HG03432 (cell line): ENCODE measurements around the gene SKAP1.
A peak's percentile ranks its signal among the peaks of the same experiment; 100 is the strongest.

Experiments
- ATAC-seq: cut with Tn5 transposase; IDR thresholded peaks from one replicate; pipeline ENCODE4 v1.9.1; 2021; ENCODE audit warnings: mild to moderate bottlenecking, moderate library complexity; ENCODE audit not compliant: unreplicated experiment

SKAP1 gene

DNA sequence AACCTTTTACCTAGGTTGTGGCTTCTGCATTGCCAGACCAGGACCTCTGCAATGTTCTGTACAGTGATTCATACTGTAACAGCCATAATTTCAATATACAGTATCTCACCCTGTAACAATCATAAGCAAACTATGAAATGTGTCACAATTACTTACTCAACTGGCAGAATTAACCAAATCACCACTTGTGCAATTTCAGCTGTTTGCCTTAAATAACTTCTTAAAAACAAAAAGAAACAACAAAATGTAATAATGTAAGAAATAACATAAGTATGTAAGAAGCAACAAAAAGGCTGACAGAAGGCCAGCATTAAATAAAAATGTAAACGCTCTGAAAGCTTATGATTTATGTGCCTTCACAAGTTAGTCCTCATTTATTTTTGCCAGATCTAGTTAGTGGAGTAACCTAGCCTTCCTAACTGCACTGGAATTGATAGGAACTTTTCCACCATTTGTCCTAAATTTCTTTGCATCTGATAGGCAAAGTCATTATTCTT is 96.9 kb downstream of the SKAP1 start:
- no peak for ATAC-seq

DNA sequence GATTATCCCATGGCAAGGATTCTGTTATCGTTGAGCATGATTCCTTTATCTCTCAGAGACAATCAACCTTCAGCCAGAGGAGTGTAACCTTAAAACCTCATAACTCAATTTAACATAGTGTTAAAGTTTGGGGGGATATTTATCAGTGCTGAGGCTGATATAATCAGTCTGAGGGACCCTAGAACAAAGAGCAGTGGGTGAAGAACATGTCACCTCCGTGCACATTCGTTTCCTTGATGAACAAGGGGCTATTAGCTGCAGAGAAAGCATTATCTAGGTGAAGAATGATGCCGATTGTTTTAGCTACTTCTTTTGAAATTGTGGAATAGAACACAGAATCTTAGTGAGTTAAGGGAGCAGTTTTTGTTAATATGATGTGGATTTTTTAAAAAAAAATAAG is 99.1 kb downstream of the SKAP1 start:
- no peak for ATAC-seq

- ATAC-seq = no peak
Observed at GRCh38 chr17:48330421-48330820, 99.6 kb downstream of the SKAP1 start.

DNA sequence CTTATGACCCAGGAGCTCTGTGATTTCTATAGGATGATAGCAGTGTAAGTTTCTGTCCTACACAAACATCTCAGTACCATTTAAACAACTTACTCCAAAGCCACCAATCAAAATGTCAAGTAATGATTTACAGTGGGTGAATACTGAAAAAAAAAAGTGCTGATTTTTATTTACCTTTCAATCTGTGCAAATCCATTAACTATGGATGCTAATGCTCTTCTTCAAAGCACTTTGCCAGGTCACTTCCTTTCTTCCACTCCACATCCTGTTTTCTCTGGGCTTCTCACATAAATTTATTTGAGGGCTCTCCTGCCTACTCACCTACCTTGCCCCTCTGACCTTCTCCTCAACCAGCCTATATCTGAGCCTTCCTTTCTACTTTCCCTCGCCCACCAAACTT is 101.6 kb downstream of the SKAP1 start:
- no peak for ATAC-seq

- no peak for ATAC-seq
Observed at GRCh38 chr17:48326310-48326709, 103.7 kb downstream of the SKAP1 start.

DNA sequence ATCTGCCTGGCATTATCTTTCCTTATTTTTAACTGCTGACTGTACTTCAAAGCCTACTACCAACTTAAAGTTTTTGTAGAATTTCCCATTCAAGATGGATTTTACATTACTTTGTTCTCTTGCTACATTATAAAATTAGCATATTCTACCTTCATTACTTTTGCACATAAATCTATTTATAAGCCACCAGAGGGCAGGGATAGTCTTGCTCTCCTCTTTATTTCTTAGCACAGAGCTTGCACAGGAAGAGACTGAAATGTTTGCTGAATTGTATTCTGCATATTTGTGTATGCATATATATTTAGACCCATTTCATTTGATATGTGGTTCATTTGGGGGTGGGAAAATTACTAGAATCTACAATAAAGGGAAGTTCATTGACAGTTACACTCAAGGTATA is 108.0 kb downstream of the SKAP1 start:
- no peak for ATAC-seq

- no peak for ATAC-seq
Observed at GRCh38 chr17:48317732-48318131, 112.3 kb downstream of the SKAP1 start.

DNA sequence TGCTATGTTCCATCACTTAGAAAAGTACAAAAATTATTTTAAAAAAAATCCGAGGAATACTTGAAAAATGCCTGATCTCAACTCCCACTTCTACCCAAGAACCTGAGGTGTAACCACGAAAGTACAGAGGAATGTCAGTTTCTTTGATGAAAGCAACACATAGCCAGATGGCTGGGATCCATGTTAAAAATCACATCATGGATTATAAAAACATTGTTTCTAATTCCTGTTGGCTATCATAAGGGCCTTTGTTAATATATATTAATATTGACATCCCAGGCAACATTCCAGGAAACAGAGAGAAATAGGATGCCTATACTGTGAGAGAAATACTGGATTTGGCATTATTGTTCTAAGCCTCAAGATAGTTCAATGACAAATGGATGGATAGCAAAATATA is 115.3 kb downstream of the SKAP1 start:
- ATAC-seq = no peak

DNA sequence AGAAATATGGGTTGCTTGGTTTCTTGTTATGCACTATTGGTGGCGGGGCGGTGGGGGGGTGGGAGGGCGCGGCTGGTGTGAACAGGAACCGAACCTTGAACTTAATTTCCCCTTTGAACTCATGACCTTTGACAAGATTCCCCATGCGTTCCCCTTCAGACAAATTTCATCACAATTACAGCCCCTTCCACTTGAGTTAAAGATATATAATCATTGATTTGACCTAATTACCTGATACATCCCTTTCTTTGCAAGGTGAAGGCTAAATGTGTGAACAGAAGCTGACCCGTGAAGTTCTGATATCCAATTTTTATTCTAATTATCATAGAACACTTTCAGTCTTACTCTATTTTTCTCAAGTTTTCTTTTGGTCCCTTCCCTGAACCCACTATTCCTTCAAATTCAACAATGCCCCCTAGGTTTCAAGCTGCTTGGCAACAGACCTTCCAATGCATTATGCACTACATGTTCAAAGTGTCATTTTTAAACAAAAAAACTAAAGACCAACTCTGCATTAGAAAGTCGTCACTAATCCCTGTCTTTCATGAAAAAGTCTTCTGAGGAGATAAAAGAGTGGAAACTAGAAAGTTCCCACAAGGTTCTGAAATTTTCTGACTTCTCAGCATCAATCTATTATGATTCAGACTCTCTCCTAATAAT is 116.8 kb downstream of the SKAP1 start:
- ATAC-seq = no peak

DNA sequence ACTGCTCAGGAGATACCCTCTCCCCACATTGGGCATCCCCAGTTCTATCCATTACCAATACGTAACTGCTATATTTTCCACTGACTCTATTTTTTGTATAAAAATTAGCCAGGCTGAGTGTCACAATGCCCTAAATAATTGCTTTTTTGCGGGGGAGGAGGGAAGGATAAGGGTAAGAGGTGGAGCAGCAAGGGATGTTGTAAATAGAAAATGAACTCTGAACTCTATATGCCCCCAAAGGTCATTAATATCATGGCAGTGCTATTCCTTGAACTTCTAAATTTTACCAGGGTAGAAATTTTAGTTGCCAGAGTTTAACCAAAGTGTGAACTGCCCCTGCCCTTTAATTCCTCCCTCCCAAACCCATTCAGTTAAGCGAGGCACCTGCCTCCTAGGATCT is 118.7 kb downstream of the SKAP1 start:
- no peak for ATAC-seq

- ATAC-seq = no peak
Observed at GRCh38 chr17:48310748-48311213, 119.2 kb downstream of the SKAP1 start.

DNA sequence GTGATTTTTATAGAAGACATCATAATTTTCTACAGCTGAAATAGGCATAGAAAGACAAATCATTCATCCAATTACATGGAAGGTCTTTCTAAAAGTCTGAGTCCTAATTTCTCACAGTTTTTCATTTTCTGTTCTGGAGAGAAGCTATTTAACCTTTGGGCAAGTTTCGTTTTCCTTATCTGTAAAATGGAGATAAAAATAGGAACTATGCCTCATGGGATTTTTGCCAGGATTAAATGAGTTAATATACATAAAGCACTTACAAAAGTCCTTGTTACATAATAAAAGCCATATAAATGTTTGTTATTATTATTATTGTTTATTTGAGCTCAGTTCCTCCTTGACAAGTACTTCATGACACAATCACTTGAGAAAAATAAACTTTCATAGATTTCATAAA is 121.4 kb downstream of the SKAP1 start:
- no peak for ATAC-seq

- no peak for ATAC-seq
Observed at GRCh38 chr17:48307814-48308411, 122.1 kb downstream of the SKAP1 start.

DNA sequence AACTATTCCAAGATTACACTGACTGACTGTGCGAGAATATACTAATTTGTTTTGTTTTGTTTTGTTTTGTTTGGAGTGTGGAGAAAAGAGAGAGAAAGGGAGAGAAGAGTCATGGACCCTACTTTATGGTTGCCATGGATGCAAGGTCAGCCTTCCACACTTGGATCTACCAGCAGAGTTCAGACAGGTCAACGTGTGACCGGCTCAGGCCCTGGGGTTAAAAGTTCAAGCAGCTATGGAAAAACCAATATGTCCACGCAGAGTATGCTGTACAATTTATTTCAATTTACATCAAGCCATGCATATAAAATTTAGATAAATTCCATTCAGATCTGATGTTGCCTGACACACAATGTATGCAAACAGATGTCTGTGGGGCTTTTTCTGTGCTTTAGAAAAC is 122.8 kb downstream of the SKAP1 start:
- ATAC-seq = no peak

DNA sequence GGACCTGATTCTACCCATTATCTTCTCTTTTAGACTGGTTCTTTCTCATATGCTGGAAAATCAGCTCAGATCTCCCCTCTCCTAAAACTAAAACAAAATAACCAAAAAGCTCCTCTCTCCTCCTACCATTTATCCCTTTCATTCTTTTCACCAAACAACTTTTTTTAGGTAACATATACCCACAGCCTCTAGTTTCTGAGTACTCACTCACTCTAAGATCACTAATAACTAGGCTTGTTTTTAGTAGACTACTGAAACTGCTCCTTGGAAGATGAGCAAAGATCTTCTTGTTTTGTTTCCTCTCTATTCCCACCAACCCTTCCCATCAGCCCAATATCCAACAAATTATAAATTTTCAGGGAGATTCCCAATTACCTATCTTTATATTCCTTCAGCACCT is 129.0 kb downstream of the SKAP1 start:
- ATAC-seq = no peak

DNA sequence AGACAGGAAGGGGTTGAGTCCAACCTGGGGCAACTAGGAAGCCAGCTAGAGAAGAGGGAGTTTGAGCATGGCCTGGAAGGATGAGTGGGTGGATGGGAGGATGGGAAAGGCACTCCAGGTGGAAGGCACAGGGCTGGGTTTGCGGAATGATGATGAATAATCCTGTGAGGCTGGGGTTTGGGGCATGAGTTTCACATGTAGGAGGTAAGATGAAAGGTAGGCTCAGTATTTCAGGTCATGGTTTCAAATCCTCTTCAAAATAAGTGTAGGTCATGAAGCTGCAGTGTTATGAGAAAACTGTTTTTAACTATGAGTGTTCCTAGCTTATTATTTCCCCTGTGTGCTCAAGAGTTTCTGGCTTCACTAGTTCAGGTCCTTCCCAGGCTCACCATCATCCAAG is 130.3 kb downstream of the SKAP1 start:
- peak; percentile 63 for ATAC-seq

DNA sequence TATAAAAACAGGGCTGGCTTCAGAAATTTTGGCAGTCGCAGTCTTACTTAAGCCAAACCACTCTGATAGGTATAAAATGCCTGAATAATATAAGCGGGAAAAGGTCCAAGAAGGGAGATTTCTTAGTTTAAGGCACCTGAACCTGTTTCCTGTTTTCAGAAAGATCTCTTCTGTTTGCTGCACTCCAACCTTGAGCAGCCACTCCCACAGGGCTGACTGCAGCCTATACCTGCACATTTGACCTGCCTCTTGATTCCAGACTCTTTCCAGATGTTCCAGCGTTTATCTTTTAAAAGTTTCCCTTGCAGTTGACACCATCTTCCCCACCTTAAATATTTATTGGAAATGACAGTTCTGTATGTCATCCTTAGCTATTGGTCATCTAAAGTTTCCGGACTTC is 132.2 kb downstream of the SKAP1 start:
- no peak for ATAC-seq

- ATAC-seq = no peak
Observed at GRCh38 chr17:48296453-48296852, 133.6 kb downstream of the SKAP1 start.

DNA sequence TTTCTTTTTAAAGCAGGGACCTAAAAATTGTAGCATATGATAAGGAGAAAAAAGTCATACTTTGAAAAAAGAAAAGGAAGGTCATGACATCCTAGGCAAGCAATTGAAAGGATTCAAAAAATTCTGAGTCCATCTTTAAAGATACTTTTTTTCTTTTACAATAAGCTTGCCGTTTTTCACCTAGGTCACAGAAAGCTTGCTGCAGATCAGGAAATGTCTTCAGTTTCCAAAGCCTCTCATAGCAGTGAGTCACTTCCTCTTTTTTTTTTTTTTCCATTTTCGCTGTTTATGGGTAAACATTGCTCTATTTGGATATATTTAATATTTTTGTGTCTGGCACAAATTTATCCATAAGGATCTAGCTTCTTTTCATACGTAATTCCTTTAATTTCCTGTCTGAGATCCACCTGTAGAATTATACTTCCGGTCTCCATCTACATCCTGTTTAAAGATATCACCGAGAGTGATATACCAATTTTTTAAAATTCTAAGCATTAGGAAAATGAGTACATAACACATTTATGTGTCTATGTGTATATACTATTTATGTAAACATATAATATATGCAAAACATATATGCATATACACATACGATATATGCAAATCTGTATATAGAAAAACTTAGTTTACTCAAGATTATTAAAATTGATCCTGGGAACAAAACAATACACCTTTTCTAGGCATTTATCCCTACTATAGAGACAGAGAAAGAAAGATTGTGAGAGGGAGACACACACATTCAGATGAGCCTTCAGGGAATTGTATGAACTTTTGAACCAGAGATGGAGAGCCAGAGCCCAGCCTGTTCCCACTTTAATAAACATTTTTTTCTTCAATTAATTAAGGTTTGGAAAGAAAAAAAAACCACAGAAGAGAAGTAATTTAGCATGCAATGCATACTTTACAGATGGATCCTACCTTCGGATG is 134.4 kb downstream of the SKAP1 start:
- ATAC-seq = peak; percentile 55

DNA sequence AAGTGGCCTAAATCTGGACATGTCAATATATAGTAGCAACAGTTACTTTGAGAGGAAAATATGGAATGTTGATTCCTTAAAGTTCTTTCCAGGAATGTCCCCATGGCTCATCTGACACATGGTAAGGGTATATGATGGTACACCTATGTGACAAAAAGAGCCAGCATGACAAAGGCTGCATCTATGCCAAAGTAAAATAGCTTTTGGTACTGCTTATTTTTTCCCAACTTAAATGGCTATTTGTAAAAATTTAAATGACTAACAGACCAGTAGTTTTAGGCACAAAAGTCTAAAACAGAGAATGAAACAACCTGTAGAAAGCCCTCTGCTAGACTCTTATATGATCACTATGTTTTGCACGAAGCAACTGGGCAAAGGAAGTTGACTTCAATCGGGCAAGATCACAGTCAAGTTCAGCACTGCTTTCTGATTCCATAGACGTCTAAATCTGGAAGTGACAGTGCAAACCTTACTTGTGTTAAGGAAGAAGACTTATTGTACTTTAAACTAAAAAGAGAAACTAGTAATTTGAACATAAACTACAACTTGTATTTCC is 135.1 kb downstream of the SKAP1 start:
- ATAC-seq = no peak
